Liver (tissue), 3 donors: ENCODE data around the gene SASH3.

Source experiments
- EGR1 ChIP-seq, 2 donors: IDR thresholded peaks; 2 replicates each; pipeline ENCODE4 v1.6.1; 2016 to 2018; ENCODE audit warnings: antibody characterized with exemption in 2 of 2, low read depth in 2 of 2
- GABPA ChIP-seq, 2 donors: IDR thresholded peaks in 1 of 2; conservative IDR thresholded peaks in 1 of 2; 2 replicates each; pipeline ENCODE4 v1.6.1; 2016; ENCODE audit warnings: antibody characterized with exemption in 2 of 2, mild to moderate bottlenecking in 1 of 2, moderate library complexity in 1 of 2
- RAD21 ChIP-seq, 2 donors: IDR thresholded peaks; 2 replicates each; pipeline ENCODE4 v1.6.1; 2016; ENCODE audit warnings: antibody characterized with exemption in 2 of 2, mild to moderate bottlenecking in 2 of 2
- RXRA ChIP-seq, 2 donors: IDR thresholded peaks; 2 replicates each; pipeline ENCODE4 v1.6.1; 2017 to 2018; ENCODE audit warnings: antibody characterized with exemption in 2 of 2, mild to moderate bottlenecking in 1 of 2
- YY1 ChIP-seq: IDR thresholded peaks from 2 replicates; pipeline ENCODE4 v1.6.1; 2016; ENCODE audit warnings: antibody characterized with exemption, mild to moderate bottlenecking
- TF ChIP-seq, protein P1 (sequence below): fragments of 150-350 bp; IDR thresholded peaks from 2 replicates; pipeline ENCODE4 v1.5.1; 2017; ENCODE audit warnings: improper control_type of control experiment, low read depth, low read length; ENCODE audit not compliant: missing input control
- TF ChIP-seq, protein P2 (sequence below): IDR thresholded peaks from 2 replicates; pipeline ENCODE4 v1.6.1; 2016; ENCODE audit warnings: antibody characterized with exemption
- TF ChIP-seq, protein P3 (sequence below): IDR thresholded peaks from 2 replicates; pipeline ENCODE4 v1.6.1; 2016; ENCODE audit warnings: antibody characterized with exemption, mild to moderate bottlenecking
- TF ChIP-seq, protein P4 (sequence below): IDR thresholded peaks from 2 replicates; pipeline ENCODE4 v1.6.1; 2016; ENCODE audit warnings: antibody characterized with exemption
- donor health status: healthy.
- donor health status: healthy.

DNA sequence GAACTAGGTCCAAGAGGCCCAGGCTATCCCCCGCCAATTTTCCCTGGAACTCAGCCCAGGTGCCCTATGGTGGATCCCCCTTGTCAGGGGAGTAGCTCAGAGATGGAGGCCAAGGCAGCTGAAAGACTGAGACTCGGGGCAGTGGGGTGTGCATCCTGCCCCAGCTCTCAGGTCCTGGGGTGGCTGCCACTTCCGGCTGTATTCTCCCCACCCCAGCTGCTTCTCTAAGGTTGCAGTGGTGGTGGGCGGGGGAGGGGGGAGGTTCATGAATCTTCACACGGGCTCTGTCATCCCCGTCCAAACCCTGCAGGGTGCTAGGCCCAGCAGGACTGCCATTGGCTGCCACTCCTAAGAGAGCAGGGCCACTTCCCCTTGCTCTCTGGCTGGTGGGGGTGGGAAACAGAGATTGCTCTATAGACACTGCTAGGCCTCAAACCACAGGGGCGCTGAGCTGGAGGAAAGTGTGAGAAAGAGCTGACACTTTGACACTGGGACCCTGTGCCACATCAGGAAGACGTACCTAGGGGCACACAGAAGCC lies 1.5 kb downstream of the SASH3 start:
- TF ChIP-seq, protein P1, sequence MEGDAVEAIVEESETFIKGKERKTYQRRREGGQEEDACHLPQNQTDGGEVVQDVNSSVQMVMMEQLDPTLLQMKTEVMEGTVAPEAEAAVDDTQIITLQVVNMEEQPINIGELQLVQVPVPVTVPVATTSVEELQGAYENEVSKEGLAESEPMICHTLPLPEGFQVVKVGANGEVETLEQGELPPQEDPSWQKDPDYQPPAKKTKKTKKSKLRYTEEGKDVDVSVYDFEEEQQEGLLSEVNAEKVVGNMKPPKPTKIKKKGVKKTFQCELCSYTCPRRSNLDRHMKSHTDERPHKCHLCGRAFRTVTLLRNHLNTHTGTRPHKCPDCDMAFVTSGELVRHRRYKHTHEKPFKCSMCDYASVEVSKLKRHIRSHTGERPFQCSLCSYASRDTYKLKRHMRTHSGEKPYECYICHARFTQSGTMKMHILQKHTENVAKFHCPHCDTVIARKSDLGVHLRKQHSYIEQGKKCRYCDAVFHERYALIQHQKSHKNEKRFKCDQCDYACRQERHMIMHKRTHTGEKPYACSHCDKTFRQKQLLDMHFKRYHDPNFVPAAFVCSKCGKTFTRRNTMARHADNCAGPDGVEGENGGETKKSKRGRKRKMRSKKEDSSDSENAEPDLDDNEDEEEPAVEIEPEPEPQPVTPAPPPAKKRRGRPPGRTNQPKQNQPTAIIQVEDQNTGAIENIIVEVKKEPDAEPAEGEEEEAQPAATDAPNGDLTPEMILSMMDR, result no peak
- TF ChIP-seq, protein P2, sequence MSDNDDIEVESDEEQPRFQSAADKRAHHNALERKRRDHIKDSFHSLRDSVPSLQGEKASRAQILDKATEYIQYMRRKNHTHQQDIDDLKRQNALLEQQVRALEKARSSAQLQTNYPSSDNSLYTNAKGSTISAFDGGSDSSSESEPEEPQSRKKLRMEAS, result no peak
- TF ChIP-seq RXRA (IDR thresholded peaks at IDR 0.05) (no peak), RAD21 (IDR thresholded peaks at IDR 0.05) (no peak), YY1 (no peak), GABPA (IDR thresholded peaks at IDR 0.05 in 1 of 2, conservative IDR thresholded peaks at IDR 0.05 in 1 of 2) (no peak), EGR1 (IDR thresholded peaks at IDR 0.05; ENCODE audit: low read depth in 2 of 2) (no peak)
- TF ChIP-seq, protein P3, sequence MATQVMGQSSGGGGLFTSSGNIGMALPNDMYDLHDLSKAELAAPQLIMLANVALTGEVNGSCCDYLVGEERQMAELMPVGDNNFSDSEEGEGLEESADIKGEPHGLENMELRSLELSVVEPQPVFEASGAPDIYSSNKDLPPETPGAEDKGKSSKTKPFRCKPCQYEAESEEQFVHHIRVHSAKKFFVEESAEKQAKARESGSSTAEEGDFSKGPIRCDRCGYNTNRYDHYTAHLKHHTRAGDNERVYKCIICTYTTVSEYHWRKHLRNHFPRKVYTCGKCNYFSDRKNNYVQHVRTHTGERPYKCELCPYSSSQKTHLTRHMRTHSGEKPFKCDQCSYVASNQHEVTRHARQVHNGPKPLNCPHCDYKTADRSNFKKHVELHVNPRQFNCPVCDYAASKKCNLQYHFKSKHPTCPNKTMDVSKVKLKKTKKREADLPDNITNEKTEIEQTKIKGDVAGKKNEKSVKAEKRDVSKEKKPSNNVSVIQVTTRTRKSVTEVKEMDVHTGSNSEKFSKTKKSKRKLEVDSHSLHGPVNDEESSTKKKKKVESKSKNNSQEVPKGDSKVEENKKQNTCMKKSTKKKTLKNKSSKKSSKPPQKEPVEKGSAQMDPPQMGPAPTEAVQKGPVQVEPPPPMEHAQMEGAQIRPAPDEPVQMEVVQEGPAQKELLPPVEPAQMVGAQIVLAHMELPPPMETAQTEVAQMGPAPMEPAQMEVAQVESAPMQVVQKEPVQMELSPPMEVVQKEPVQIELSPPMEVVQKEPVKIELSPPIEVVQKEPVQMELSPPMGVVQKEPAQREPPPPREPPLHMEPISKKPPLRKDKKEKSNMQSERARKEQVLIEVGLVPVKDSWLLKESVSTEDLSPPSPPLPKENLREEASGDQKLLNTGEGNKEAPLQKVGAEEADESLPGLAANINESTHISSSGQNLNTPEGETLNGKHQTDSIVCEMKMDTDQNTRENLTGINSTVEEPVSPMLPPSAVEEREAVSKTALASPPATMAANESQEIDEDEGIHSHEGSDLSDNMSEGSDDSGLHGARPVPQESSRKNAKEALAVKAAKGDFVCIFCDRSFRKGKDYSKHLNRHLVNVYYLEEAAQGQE, result no peak
- TF ChIP-seq, protein P4, sequence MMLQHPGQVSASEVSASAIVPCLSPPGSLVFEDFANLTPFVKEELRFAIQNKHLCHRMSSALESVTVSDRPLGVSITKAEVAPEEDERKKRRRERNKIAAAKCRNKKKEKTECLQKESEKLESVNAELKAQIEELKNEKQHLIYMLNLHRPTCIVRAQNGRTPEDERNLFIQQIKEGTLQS, result no peak
